Stimulated activated CD8-positive, alpha-beta memory T cell treated with anti-CD3 and anti-CD28 coated beads, Interleukin-2, amount 100 ng/mL, for 48 hours (primary cell): ENCODE data around the gene LCN10.

Experiments
- DNase-seq, 2 donors: peaks; one replicate each; pipeline ENCODE4 v3.0.0-alpha.2; 2020; ENCODE audit warnings: low read depth in 2 of 2

The LCN10 gene

DNA sequence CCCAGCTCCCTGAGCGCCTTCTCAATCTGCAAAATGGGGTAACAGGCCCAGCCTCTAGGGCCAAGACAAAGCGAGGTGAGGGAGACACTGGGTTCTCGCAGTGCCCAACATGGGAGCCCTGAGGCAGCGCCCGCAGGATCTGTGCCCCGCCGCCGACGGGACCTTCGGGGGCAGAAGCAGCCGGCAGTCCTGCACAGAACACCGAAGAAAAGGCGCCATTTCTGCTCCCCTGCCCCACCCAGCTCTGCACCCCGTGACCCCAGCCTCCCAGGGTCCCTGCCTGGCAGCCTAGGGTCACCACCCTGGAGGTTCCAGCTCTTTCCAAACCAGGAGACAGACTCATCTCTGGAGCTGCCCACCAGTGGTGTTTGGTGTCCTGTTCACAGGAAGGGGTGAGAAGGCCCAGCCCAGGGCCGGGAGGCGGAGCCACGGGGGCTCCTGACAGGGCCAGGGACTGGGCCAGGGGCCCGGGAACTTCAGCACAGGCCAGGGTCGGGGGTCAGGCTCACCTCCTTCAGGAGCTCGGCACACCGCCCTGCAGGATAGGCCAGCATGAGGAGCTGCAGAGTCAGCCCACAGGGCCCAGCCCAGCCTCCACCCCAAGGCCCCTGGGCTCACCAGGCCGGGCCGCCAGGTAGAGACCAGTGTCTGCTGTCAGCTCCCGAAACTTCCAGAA is 12.0 kb upstream of the LCN10 start:
- no peak for DNase-seq

DNA sequence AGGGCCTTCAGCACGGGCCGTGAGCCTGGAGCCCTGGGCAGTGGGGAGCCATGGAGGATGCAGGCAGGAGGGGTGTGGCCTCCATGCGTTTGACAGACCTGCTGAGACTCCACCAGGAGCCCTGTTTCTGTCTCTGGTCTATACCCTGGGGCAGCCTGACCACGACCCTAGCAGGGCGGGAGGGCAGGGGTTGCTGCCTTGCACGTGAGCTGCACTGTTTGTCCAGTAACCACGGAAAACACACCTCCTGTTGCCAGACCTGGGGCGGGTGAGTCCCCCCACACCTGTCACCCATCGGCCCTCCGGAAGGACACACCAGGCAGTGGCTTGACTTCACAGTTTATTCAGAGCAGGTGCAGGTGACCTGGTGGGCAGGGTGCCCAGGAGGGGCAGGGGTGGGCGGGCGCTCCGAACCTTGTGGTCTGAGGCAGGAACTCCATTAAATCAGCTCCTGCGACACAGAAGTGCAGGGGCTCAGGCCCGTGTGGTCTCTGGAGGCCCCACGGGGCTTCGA is 11.4 kb upstream of the LCN10 start:
- no peak for DNase-seq

DNA sequence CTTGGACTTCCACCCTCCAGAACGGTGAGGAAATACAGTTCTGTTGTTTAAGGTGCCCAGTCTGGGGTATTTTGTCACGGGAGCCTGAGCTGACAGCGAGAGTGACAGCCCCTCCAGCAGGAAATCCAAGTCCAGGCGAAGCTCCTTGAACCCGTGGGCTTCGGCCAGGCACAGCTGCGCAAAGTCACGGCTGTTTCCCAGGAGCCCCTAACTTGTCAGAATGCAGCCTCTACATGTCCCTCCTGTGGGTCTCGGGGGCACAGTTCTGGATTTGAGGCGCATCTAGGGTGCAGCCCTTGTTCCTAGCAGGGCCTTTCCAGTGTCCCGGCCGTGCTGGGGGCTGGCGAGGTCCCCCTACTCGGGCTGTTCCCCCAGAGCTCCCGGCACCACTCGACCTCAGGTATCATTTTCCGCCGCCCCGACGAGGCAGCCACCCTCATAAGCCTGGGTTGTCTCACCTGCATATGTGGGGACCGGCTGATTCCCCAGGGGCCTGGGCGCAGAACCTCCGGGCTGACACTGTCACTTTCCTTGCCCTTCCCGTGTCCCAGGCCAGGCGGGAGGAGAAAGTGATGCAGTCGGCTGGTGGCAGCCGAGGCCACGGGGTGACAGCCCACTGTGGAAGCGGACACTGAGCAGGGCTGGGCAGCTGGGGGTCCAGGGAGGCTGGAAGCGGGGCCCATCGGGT is 10.8 kb upstream of the LCN10 start:
- DNase-seq: no peak

DNA sequence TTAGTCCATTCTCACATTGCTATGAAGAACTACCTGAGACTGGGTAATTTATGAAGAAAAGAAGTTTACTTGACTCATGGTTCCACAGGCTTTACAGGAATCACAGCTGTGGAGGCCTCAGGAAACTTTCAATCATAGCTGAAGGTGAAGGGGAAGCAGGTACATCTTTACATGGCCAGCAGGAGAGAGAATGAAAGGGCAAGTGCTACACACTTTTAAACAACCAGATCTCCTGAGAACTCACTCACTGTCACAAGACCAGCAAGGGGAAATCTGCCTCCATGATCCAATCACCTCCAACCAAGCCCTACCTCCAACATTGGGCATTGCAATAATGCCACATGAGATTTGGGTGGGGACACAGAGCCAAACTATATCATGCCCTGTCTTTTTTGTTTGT is 9.1 kb upstream of the LCN10 start:
- DNase-seq: no peak

DNA sequence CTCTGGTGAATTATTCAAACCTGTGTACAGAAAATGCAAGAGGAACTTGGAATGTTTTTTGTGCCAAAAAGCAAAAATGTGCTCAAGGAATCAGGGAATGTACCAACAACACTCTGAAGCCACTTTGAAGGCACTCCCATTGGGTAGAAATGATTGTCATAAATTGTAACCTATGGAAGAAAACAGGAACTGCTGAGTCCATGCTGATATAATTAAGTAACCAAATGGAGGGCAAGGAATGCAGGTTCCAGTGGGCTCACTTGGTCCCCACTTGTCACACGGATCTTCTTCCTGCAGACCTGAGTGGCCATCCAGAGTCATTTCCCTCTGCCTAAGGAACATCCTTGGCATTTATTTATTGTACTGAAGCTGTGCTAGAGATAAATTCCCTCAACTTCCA is 8.5 kb upstream of the LCN10 start:
- DNase-seq: no peak

DNA sequence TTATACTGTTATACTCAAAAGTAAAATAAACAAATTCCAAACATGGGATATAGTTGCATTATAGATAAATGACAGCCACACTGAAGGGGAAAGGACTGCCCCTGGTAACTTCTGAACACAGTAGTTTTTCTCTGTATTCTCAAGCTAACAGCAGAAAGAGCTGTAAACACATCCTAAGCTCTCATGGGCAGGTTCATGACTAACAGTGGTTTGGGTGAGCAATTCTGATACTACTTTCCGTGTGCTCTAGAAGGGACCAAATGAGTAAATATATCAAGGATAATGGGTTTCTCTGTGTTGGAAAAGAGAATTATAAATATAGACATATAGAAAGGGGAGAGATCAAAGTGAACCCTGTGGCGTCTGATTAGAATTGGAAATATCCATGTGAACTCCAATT is 7.8 kb upstream of the LCN10 start:
- no peak for DNase-seq

DNA sequence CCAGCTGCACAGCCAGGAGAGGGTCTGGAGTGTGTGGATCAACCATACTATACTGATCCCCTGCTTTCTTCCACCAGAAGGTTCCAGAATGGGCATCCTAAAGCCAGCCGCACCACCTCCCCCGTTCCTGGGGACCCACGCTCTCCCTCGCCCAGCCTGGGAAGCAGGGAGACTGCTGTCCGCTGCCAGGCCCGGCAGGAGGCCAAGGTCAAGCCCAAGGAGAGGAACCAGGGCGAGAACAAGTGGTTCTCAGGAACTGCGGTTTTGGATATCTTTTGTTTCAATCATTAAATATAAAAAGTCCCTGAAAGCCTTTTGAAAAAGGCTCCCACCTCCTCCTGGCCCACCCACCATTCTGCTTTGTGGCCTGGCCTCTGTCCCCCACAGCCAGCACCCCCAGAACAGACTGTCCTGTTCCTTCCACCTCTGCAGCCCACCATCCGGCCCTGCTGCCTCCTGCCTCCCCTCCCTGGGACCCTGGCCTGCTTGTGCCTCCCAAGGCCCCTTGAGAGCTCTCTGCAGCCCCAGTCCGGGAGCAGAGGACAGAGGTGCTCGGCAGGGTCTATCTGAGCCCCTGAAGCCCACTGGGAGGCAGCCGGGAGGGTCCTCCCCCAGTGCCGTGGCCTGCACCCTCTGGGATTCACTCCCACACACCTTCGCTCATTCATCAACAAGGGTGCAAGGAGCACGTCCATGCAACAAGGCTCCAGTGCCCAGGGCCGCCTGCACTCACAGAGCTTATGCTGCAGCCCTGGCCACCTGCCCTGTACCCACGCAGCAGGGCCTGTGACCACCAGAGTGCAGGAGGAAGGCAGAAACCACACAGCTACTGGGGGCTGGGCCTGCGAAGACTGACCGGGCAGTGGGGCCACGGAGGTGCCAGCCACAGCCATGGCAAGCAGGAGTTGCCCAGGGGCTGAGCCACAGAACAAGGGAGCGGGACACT is 6.2 kb upstream of the LCN10 start:
- DNase-seq: no peak

DNA sequence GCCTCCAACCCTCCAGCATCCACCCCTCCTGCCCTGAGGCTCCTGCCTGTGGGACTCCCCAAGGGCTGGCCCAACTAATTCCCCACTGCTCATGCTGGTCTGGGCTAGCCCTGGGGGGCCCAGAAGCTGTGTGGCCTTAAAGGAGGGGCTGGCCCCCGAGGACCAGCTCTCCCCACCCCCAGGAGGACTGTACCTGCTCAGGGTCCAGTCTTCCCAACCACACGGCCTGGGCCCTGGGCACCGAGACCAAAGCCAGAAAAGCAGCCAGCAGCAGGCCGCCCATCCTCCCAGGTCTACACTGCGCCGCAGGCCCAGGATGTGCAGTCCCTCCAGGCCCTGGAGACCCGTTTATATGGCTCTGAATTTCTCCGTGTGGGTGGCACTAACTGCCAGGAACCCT is 5.5 kb upstream of the LCN10 start, which contains the start of gene LCN6:
TSS of gene LCN6 (minus strand) at position 325 of the 400 bp plus-strand sequence. CDS start at position 283, 42 bp downstream.
- DNase-seq: no peak

DNA sequence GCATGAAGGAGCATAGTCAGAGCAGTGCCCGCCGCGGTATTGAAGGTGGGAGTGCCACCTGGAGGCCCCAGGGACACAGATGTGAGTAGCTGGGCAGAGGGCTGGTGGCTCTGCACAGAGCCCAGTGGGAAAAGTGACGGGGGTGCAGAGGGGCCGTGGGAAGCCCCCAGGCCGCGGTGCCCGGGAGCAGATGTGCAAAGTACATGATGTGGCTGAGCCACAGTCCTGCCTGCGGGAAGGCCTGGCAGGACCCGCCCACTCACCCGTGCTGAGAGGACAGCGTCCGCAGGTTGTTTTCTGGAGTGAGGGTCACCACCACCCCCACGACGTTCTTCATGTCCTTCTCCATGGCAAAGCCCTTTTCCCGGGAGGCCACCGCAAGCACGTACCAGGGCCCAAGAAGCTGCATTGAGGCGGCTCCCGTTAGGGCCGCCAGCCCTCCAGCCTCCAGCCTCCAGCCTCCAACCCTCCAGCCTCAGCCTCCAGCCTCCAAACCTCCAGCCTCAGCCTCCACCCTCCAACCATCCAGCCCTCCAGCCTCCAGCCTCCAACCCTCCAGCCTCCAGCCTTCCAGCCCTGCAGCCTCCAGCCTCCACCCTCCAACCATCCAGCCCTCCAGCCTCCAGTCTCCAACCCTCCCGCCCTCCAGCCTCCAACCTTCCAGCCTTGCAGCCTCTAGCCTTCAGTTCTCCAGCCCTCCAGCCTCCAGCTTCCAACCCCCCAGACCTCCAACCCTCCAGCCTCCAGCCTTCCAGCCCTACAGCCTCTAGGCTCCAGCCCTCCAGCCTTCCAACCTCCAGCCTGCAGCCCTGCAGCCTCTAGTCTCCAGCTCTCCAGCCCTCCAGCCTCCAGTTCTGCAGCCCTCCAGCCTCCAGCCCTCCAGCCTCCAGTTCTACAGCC is 4.7 kb upstream of the LCN10 start:
- no peak for DNase-seq

DNA sequence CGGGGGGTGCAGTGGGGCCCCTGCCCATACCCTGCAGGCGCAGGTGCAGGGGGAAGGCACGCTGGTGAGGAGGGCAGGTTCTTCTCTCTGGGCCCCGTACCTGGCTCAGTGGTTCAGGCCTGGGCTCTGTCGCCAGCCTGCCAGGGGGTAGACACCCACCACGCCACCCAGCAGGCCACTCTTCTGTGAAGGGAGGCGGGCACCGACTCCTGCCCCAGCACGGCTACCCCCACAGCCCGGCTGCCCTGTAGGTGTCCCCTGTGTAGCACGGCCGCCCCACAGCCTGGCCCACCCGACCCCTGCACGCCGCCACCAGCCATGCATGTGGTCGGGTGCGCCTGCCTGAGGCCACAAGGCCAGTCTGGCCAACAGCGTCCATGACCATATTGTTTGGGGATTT is 3.9 kb upstream of the LCN10 start:
- DNase-seq: no peak

DNA sequence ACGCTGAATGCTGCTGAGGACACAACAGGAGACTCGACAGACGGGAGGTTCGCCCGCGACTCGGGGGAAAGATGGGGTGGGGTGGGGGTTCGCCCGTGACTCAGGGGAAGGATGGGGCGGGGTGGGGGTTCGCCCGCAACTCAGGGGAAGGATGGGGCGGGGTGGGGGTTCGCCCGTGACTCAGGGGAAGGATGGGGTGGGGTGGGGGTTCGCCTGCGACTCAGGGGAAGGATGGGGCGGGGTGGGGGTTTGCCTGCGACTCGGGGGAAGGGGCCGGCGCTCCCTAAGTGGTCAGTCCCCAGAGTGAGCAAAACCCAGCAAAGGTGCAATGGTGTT is 3.4 kb upstream of the LCN10 start:
- no peak for DNase-seq

DNA sequence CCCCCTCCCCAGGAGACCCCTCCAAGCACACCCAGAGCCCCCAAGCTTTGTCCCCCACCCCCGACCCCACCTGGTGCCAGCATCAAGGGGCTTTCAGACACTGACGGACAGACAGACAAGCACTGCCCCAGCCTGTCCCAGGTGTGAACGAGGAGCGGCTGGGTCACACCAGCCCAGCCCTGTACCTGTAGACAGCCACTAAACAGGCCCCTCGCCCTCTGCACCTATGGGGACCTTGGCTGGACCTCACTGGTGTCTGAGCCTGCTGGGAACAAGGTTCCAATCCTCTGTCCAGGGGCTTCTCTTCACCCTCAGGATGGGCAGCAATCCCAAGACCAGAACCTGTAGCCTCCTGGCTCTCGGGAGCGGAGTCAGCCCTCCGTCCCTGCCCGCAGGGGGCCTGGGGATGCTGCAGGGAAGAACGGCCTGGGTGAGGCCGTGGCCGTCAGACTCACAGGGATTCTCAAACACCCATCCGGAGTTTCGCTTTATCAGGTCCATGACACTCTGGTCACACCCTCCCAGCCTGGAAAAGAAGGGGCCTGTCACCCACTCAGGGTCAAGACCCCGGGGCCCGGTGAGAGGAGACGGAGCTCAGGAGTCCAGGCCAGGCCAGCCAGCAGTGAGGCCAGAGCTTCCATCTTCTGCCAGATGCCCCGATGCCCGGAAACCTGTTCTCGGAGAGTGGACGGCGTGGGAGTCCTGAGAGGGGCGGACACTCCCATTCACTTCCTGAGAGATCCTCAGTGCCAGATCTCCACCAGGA is 2.8 kb upstream of the LCN10 start:
- DNase-seq: no peak

DNA sequence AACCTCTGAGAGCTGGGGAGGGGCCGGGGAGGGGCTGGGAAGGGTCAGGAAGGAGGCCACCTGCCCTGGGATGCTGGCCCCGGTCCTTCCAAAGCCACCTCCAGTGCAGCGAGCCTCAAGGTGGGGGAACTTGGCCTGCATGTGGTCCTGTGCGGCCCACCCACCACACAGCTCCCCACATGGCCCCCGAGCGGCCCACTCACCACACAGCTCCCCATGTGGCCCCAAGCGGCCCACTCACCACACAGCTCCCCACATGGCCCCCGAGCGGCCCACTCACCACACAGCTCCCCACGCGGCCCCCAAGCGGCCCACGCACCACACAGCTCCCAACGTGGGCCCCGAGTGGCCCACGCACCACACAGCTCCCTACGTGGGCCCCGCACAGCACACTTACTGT is 2.0 kb upstream of the LCN10 start:
- DNase-seq: no peak

DNA sequence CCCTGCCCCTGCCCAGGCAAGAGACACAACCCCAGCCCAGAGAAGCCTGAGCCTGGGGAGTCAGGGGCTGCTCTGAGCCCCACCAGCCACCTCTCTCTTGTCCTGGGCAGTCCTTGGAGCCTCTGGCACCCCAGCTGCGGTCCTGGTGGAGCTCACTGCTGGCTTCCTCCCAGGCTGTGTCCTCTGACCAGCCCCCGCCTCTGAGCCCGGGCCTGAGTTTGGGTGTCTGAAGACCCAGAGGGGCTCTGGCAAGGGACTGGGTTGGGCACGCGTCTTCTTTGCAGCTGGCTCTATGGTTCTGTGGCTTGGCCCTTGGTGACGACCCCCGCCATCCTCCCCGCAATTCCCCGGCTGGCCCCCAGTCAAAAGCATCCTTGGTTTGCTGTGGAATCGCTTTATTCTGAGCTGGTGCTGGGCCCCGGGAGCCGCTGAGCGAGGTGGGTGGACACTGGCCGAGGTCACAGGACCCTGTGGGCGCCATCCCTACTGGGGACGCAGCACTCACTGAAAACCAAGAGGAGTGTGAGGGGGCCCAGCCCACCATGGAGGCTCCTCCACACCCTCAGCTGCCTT is 985 bp upstream of the LCN10 start:
- DNase-seq: no peak

DNA sequence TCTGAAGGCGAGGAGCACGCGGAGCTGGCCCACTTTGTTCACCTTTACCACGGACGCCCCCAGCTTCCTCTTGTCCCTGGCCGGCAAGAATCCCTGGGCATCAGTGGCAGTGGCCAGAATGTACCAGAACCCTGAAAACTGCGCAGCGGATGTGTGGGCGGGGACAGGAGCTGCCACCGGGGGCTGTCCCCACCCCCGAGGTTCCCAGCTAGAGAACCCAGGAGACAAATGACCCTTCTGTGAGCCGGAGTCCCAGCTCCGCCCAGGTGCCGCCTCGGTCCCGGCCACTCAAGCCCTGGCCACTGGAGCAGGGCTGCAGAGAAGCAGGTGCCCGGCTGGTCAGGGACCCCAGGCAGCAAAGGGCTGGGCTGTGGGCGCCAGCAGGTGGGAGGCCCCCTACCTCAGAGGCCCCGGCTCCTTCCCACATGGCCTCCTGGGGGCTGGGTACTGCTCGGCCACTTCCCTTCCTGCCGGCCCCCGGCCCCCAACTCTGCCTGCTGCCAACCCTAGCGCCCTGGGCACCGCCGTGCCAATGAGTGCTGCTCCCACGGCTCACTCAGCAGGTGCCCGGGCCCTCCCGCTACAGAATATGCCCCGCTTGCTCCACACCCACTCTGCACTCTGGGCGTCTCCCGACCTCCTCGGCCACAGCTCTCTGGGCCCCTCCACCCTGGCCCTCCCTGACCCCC is 713 bp downstream of the LCN10 start:
- DNase-seq: no peak

DNA sequence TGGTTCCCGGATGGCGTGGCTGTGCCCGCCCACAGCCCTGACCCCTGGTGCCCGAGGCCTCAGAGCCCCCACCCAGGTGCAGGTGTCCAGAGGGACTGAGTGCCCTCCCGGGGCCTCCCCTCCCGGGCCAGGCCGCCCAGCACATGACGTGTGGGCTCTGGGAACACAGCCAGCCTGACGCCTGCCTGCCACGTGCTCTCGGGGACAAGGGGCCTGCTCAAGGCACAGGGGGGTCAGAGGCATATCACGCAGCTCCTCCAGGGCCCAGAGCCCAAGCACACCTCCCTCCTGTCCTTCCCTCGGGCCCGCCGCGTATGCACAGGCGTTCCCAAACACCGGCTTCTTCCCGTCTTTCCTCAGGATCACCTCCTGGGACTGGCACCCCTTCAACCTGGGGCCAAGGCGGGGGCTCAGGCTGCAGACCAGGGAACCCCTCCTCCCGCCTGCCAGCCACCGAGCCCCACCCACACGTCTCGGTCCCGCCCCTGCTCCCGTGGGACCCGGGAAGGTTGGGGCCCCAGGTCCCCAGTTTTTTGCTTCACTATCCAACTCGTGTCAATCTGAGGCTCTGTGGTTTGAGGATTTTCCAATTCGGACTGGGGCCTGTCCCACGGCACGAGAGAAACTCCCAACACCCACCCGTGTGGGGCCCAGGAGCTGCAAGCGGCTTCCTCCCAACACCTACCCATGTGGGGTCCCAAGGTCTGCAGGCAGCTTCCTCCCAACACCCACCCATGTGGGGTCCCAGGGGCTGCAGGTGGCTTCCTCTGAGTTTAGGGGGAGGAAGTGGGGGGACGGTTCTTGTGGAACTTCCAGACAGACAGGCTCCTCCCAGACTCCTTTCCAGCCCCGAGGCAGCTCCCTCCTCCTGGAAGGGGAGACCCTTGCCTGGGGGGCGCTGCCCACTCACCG is 1.5 kb downstream of the LCN10 start:
- DNase-seq: no peak

DNA sequence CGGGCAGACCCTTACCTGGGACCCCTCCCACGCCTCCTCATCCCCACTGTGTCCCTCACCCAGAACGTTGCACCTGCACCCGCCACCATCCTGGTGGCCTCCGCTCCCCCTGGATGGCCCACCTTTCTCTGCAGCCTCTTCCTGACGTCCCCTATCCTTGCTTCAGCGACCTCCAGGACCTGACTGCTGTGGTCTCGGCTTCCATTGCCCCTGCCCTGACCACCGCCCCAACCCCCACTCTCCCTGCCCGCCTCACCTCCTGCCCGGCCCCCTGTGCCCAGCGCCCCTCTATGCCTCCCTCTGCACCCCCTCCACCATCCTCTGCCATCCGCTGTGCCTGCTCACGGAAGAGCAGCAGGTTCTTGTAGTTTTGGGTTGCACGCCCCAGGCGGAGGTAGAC is 2.2 kb downstream of the LCN10 start:
- DNase-seq: no peak

DNA sequence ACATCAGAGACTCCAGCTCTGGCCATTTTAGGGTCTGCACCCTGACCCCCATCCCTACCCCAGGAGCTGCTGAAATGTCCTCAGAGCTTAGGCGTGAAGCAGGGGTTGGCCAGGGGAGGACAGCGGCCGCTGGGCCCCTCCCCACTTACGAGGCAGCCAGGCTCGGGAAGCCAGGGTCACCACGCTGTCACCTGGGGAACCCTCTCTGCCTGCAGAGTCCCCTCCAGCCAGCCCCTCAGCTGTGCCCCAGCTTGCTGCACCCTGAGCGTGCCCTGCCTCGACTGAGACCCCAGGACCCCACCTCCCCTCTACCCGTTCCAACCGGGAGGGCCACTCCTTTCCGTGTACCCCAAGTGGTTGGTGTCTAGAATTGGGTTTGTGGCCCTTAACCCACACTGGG is 2.7 kb downstream of the LCN10 start:
- no peak for DNase-seq

DNA sequence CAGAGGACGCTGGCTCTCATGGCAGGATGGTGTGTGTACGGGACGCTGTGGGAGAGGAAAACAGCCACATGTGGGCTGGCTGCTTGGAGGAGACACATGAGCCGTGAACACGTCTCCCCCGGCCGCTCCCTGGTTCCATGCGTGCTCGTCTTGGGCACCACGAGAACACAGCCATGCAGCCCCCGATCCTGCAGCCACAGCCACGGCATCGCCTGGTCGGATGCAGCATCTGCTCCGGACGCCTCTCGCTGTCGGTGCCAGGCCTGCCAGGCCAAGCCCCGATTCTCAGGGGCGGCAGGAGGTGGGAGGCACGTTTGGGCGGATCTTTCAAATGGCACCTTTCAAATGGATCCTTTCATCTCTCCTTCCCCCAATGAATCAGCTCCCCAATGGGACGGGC is 3.2 kb downstream of the LCN10 start:
- DNase-seq: no peak
